HAP-1 (cell line): ENCODE data around the gene MRPL1.

Source experiments
- DNase-seq, 2 experiments: peaks; one replicate each; pipeline ENCODE4 v3.0.0-alpha.2; 2016 to 2020; ENCODE audit warnings: low spot score in 2 of 2
- H3K27me3 ChIP-seq: fragments of 250-450 bp; sonication (Bioruptor Pico); 2 replicates; pipeline ENCODE4 v1.5.1; 2020; ENCODE audit warnings: low read depth, mild to moderate bottlenecking, moderate library complexity
- H3K36me3 ChIP-seq: fragments of 250-450 bp; sonication (Bioruptor Pico); replicated peaks from 2 replicates; pipeline ENCODE4 v1.5.1; 2020; ENCODE audit warnings: mild to moderate bottlenecking
- H3K4me1 ChIP-seq: fragments of 250-450 bp; sonication (Bioruptor Pico); 2 replicates; pipeline ENCODE4 v1.5.1; 2020; ENCODE audit warnings: mild to moderate bottlenecking
- H3K4me3 ChIP-seq: fragments of 250-450 bp; sonication (Bioruptor Pico); 2 replicates; pipeline ENCODE4 v1.5.1; 2020; ENCODE audit warnings: mild to moderate bottlenecking, moderate library complexity
- H3K9me3 ChIP-seq: fragments of 250-450 bp; sonication (Bioruptor Pico); 2 replicates; pipeline ENCODE4 v1.5.1; 2020; ENCODE audit warnings: mild to moderate bottlenecking, moderate library complexity
- in situ Hi-C: fragments of 300-500 bp; cut with MboI; formaldehyde crosslinking; loops from 3 replicates; pipeline ENCODE4 v1.14.3; 2020; ENCODE audit warnings: low sequenced_read_pairs, inconsistent platforms, mixed read lengths

MRPL1 gene

GRCh38 chr4:77992581-77992980 is 130.0 kb downstream of the MRPL1 start:
- no peak for DNase-seq
- Histone ChIP-seq H3K9me3 (no peaks in the 10 kb centered on the region), H3K4me1 (peaks cover 9% of the 10 kb centered on the region), H3K36me3 (no peaks in the 10 kb centered on the region), H3K4me3 (no peak overlapping the region), H3K27me3 (peaks cover 16% of the 10 kb centered on the region)
- in situ Hi-C loops: no loop called here

DNA sequence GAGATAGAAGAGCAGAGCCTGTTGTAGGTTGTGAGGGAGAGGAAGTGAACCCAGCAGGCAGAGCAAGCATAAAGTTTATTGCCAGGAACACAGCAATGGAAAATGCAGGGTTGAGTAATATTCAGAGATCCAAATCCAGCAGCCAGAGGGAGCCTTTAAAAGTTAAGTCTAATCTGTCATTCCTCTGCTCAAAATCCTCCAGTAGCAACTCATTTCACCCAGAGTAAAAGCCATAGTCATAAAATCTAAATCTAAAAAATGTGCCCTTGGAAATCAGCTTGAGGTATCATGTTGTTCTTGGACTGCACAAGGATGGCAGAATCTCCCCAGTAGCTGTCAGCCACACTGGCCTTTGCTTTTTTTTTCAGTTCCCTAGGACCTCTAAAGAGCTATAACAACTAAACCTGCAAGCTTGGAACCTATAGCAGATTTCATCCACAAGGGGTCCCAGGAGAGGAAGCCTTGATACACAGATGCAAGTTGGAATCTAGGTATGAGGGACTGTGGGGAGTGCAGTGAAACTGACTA is 131.6 kb downstream of the MRPL1 start:
- no peaks in the 10 kb centered on the region for H3K36me3 ChIP-seq
- peak; percentile 54 to 61 for DNase-seq
- peaks cover 9% of the 10 kb centered on the region for H3K4me1 ChIP-seq
- H3K27me3 ChIP-seq: peaks cover 16% of the 10 kb centered on the region
- H3K9me3 ChIP-seq: no peaks in the 10 kb centered on the region
- no peak overlapping the region for H3K4me3 ChIP-seq
- in situ Hi-C loops: no loop called here

- no peak for DNase-seq
- H3K4me1 ChIP-seq: peaks cover 7% of the 10 kb centered on the region
- peaks cover 12% of the 10 kb centered on the region for H3K27me3 ChIP-seq
- H3K9me3 ChIP-seq: no peaks in the 10 kb centered on the region
- no peaks in the 10 kb centered on the region for H3K36me3 ChIP-seq
- in situ Hi-C loops: no loop called here
- no peak overlapping the region for H3K4me3 ChIP-seq
Measured at GRCh38 chr4:77996076-77996475, 133.4 kb downstream of the MRPL1 start.

- in situ Hi-C loops: no loop called here
- peaks cover 3% of the 10 kb centered on the region; the same call in 1 of the 2 replicates for H3K27me3 ChIP-seq
- no peaks in the 10 kb centered on the region for H3K4me1 ChIP-seq
- H3K36me3 ChIP-seq: no peaks in the 10 kb centered on the region
- DNase-seq: no peak
- no peak overlapping the region for H3K4me3 ChIP-seq
- no peaks in the 10 kb centered on the region for H3K9me3 ChIP-seq
Measured at GRCh38 chr4:78001531-78001930, 138.9 kb downstream of the MRPL1 start.

- no peak overlapping the region for H3K4me3 ChIP-seq
- peaks cover 3% of the 10 kb centered on the region; the same call in 1 of the 2 replicates for H3K27me3 ChIP-seq
- no peak for DNase-seq
- in situ Hi-C loops: no loop called here
- no peaks in the 10 kb centered on the region for H3K36me3 ChIP-seq
- no peaks in the 10 kb centered on the region for H3K9me3 ChIP-seq
- no peaks in the 10 kb centered on the region for H3K4me1 ChIP-seq
Measured at GRCh38 chr4:78002260-78002659, 139.6 kb downstream of the MRPL1 start.
